Esophagus muscularis mucosa (tissue), 4 donors: ENCODE results near the gene ALOX15B. TPM values are rescaled to one million over a fixed set of nuclear protein-coding genes. Genes with fewer than 3 reads are reported as not detected.

ENCODE experiments used
- DNase-seq: peaks from one replicate; pipeline ENCODE4 v3.0.0-alpha.2; 2017; ENCODE audit errors: extremely low spot score
- H3K27ac ChIP-seq, 4 donors: fragments of 200-600 bp; sonication (generic); replicated peaks in 1 of 4; 1 replicate in 3 of 4; 2 replicates in 1 of 4; pipeline ENCODE4 v1.5.1; 2016 to 2019; ENCODE audit warnings: mild to moderate bottlenecking in 1 of 4
- H3K27me3 ChIP-seq, 4 donors: fragments of 200-600 bp; sonication (generic); one replicate each; pipeline versions ENCODE4 v1.5.1 to v1.6.0; 2016 to 2019
- H3K36me3 ChIP-seq, 4 donors: fragments of 200-600 bp; sonication (generic); one replicate each; pipeline ENCODE4 v1.5.1; 2016 to 2019
- H3K4me1 ChIP-seq, 4 donors: fragments of 200-600 bp; sonication (generic); one replicate each; pipeline ENCODE4 v1.5.1; 2016 to 2019
- H3K4me3 ChIP-seq, 4 donors: fragments of 200-600 bp; sonication (generic); 1 replicate in 2 of 4; 2 replicates in 2 of 4; pipeline ENCODE4 v1.5.1; 2016 to 2019; ENCODE audit warnings: mild to moderate bottlenecking in 4 of 4, moderate library complexity in 1 of 4
- H3K9me3 ChIP-seq, 4 donors: fragments of 200-600 bp; sonication (generic); 1 replicate in 3 of 4; 2 replicates in 1 of 4; pipeline ENCODE4 v1.5.1; 2016 to 2019
- EP300 ChIP-seq: sonication (generic); formaldehyde crosslinking; IDR thresholded peaks from one replicate; pipeline ENCODE4 v1.6.1; 2017; ENCODE audit warnings: antibody characterized with exemption
- POLR2A ChIP-seq: fragments of 450-650 bp; IDR thresholded peaks from one replicate; pipeline ENCODE4 v1.6.1; 2017; ENCODE audit warnings: antibody characterized with exemption, moderate library complexity, mild to moderate bottlenecking, low read depth
- POLR2AphosphoS5 ChIP-seq, 2 donors: sonication (generic); formaldehyde crosslinking; IDR thresholded peaks; one replicate each; pipeline ENCODE4 v1.6.1; 2017; ENCODE audit warnings: antibody characterized with exemption in 2 of 2
- WGBS: methylation state at CpG from one replicate; pipeline ENCODE4 v1.1.5; 2018; 5-methylcytosine and 5-hydroxymethylcytosine counted together
- intact Hi-C: fragments of 100-400 bp; cut with DNase I; formaldehyde crosslinking; loops from one replicate; pipeline ENCODE4 v1.15.1; 2023
- total RNA-seq, 4 donors: library from RNA; depleted of rRNA; stranded (reverse); fragments of >200 nt; gene quantifications; one replicate each; pipeline versions ENCODE4 v1.1.0 to v1.2.1, GENCODE V29; 2016
- TF ChIP-seq, protein P1 (sequence below), 3 experiments: fragments of 200-600 bp in 2 of 3; fragments of 450-650 bp in 1 of 3; sonication (generic) in 2 of 3; IDR thresholded peaks; one replicate each; pipeline ENCODE4 v1.5.1; 2017 to 2019; ENCODE audit warnings: antibody characterized with exemption in 3 of 3, mild to moderate bottlenecking in 2 of 3, moderate library complexity in 1 of 3

ALOX15B gene
- total RNA-seq, 4 donors from 2014 or later: 1.3 to 3.7 (median 2.0) TPM

DNA sequence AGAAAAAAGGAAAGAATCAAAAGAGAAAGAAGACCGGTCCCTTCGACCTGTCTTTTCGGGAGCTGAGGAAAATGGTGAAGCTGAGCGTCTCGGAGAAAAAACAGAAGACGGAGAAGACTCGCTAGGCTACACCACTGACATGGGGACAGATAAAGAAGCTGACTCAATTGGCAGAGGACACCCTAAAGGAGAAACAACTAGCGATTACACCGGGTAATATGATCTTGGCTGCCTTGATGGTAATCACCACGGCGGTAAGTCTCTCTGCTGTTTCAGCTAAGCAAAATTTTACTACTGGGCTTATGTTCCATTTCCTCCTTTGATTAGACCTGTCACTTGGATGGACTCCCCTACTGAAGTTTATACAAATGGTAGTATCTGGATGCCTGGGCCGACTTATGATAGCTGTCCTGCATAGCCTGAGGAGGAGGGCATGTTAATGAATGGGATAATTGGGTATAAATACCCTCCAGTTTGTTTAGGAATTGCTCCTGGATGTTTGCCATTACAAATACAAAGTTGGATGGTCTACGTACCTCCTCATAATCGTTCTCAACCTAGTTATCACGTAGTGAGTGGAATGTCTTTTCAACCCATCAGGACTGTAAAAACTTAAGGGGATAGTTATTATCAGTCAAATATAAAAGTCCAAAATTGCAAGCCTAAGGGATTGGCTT lies 24.1 kb downstream of the ALOX15B start:
- TF ChIP-seq, protein P1, sequence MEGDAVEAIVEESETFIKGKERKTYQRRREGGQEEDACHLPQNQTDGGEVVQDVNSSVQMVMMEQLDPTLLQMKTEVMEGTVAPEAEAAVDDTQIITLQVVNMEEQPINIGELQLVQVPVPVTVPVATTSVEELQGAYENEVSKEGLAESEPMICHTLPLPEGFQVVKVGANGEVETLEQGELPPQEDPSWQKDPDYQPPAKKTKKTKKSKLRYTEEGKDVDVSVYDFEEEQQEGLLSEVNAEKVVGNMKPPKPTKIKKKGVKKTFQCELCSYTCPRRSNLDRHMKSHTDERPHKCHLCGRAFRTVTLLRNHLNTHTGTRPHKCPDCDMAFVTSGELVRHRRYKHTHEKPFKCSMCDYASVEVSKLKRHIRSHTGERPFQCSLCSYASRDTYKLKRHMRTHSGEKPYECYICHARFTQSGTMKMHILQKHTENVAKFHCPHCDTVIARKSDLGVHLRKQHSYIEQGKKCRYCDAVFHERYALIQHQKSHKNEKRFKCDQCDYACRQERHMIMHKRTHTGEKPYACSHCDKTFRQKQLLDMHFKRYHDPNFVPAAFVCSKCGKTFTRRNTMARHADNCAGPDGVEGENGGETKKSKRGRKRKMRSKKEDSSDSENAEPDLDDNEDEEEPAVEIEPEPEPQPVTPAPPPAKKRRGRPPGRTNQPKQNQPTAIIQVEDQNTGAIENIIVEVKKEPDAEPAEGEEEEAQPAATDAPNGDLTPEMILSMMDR (IDR thresholded peaks at IDR 0.05): no peak
- TF ChIP-seq POLR2A (no peak), EP300 (no peak), POLR2AphosphoS5 (IDR thresholded peaks at IDR 0.05) (no peak)

DNA sequence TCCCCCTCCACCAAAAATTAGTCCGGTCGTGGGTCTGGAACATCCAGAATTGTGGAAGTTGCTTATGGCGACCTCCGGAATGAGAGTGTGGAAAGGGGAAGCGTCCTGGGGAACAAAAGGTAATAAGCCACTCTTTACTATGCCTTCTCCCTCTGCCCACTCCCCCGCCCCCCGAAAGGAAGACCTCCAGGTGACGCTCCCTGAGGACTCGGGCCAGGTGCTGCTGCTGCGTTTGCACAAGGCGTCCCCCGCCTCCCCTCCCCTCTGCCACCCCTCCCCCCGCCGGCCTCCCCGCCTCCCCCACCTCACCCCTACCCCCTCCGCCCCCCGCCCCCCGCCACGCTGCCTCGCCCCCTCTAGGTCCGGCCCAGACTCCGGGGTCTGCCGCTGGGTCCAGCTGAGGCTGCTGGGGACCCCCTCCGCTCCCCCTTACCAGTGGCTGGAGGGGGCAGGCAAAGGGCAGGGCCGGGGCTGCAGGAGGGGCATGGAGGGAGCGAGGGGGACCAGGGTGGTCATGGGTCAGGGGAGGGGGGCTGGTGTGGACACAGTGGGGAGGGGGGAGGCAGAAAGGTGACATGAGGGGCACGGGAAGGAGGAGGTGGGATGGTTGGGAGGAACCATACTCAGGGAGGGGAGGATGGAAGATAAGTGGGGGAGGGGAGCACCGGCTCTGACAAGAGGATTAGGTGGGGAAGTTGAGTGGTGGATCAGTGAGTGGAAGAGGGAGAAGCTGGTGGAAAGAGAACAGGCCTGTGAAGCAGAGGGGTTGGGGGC lies 25.1 kb downstream of the ALOX15B start:
- no peak overlapping the region for H3K27ac ChIP-seq
- TF ChIP-seq EP300 (no peak), POLR2A (no peak)
- TF ChIP-seq, protein P1 (IDR thresholded peaks at IDR 0.05): no peak
- H3K36me3 ChIP-seq: no peaks in the 10 kb centered on the region
- 11% methylated on average over 9 of the region's 28 CpGs for WGBS
- intact Hi-C loops: no loop called here
- peaks cover 0 to 68% (median 33%) of the 10 kb centered on the region in 4 donors for H3K27me3 ChIP-seq
- peaks cover 3 to 20% (median 13%) of the 10 kb centered on the region in 4 donors for H3K4me1 ChIP-seq
- no peaks in the 10 kb centered on the region for H3K9me3 ChIP-seq
- no peak for DNase-seq
- H3K4me3 ChIP-seq: no peak overlapping the region

More for the DNA sequence above, 24.1 kb downstream of the ALOX15B start:
- 12% methylated on average over 15 of the region's 15 CpGs for WGBS
- no peak overlapping the region for H3K27ac ChIP-seq
- peaks cover 3 to 21% (median 13%) of the 10 kb centered on the region in 4 donors for H3K4me1 ChIP-seq
- intact Hi-C loops: no loop called here
- peaks cover 0 to 78% (median 38%) of the 10 kb centered on the region in 4 donors for H3K27me3 ChIP-seq
- no peak for DNase-seq
- H3K4me3 ChIP-seq: peak overlapping the region in 3 of 4 donors; percentile 10 to 16 (median 15)
- no peaks in the 10 kb centered on the region for H3K36me3 ChIP-seq
- no peaks in the 10 kb centered on the region for H3K9me3 ChIP-seq

GRCh38 chr17:8064561-8065019 lies 25.7 kb downstream of the ALOX15B start:
- Histone ChIP-seq H3K9me3 (no peaks in the 10 kb centered on the region), H3K27ac (no peak overlapping the region), H3K4me3 (no peak overlapping the region), H3K36me3 (no peaks in the 10 kb centered on the region), H3K4me1 (peaks cover 3 to 24% (median 15%) of the 10 kb centered on the region in 4 donors), H3K27me3 (peaks cover 0 to 62% (median 29%) of the 10 kb centered on the region in 4 donors)
- TF ChIP-seq, protein P1 (IDR thresholded peaks at IDR 0.05): no peak
- TF ChIP-seq POLR2A (no peak), POLR2AphosphoS5 (IDR thresholded peaks at IDR 0.05) (no peak)
- intact Hi-C loops: no loop called here
- 62% methylated on average over 6 of the region's 6 CpGs for WGBS
- no peak for DNase-seq

DNA sequence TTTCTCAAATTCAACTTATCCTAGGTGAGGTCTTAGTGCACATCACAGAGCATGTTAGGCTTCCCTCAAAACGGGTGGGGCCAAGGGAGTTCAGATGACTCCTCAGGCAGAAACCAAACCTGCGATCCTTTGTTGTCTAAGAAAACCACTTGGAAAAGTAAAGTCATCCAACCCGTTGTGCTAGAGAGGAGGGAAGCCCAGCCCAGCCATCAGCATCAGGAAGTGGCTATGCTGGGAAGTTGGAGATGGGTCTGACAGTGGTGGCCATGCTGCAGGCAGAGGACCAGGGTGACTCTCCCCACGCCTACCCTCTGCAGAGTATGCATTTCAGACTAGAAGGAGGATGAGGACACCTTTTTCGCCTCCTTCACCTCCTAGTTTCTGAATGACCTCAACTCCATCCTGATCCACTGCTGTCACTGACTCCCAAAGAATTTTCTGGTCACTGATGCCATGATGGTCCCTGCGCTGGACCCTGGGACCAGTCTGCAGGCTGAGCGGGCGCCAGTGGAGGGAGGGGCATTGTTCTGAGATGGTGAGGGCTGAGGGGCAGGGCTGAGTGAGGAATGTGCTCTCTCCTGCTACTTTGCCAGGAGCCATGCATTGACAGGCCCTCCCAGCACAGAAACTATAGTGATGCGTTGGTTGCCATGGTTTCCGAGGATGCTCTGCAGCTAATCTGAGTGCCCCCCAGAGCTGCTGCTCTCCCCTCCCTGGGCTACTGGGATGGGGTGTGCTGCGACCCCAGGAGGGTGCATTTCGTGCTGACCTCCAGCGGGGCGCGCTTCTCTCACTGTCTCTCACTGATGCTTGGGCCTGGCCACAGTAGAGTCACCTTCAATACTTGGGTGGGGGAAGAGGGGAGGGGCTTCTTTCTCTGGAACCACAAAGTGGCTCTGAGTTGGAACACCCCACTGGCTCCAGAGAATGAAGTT lies 28.2 kb downstream of the ALOX15B start:
- peaks cover 0 to 57% (median 18%) of the 10 kb centered on the region in 4 donors for H3K27me3 ChIP-seq
- no peak for DNase-seq
- H3K9me3 ChIP-seq: no peaks in the 10 kb centered on the region
- TF ChIP-seq POLR2AphosphoS5 (IDR thresholded peaks at IDR 0.05) (no peak), EP300 (no peak), POLR2A (no peak)
- TF ChIP-seq, protein P1 (IDR thresholded peaks at IDR 0.05): no peak
- no peak overlapping the region for H3K4me3 ChIP-seq
- intact Hi-C loops: no loop called here
- peaks cover 3 to 28% (median 15%) of the 10 kb centered on the region in 4 donors for H3K4me1 ChIP-seq
- H3K36me3 ChIP-seq: no peaks in the 10 kb centered on the region
- WGBS: 81% methylated on average over 13 of the region's 15 CpGs
- H3K27ac ChIP-seq: no peak overlapping the region
